Thyroid gland (tissue), 4 donors: ENCODE measurements around the gene SH2D1B.

ENCODE experiments used
- POLR2A ChIP-seq, 2 donors: fragments of 450-650 bp; IDR thresholded peaks; one replicate each; pipeline ENCODE4 v1.6.1; 2017; ENCODE audit warnings: antibody characterized with exemption in 2 of 2, mild to moderate bottlenecking in 2 of 2, moderate library complexity in 1 of 2
- TF ChIP-seq, protein P1 (sequence below), 6 experiments: fragments of 200-600 bp in 3 of 6; fragments of 450-650 bp in 3 of 6; sonication (generic) in 3 of 6; IDR thresholded peaks; one replicate each; pipeline ENCODE4 v1.5.1; 2016 to 2019; ENCODE audit warnings: antibody characterized with exemption in 6 of 6, mild to moderate bottlenecking in 2 of 6, inconsistent platforms in 1 of 6, moderate library complexity in 1 of 6

DNA sequence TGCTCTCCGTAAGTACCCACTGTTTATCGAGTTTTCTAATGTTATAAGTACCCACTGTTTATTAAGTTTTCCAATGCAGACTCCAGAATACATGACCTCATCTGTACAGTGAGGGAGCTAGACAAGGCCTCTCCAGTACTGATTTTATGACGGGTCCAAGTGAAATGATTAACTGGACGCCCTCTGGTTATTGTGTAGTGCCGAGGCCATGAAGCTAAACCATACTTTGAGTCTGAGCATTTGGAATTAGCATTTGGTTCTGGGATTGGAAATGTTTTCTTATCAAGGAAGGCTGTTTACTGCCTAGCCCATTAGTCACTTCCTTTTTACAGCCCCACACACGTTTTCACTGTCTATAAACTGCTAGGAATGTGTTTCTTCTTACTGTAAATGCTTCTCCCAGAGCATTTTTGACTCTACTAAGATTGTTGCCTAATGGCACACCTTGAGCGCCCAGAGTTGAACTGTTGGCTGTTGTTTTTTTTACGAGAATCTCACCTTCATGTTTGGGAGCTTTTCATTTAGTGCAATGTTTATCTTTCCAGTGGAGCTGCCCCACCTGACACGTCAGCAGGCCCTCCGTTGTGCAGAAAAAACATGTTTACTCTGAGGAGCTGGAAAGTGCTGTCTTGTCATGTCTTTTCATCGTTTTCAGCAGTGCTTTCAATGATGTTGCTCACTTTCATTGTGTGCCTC is 62.2 kb downstream of the SH2D1B start:
- TF ChIP-seq, protein P1, sequence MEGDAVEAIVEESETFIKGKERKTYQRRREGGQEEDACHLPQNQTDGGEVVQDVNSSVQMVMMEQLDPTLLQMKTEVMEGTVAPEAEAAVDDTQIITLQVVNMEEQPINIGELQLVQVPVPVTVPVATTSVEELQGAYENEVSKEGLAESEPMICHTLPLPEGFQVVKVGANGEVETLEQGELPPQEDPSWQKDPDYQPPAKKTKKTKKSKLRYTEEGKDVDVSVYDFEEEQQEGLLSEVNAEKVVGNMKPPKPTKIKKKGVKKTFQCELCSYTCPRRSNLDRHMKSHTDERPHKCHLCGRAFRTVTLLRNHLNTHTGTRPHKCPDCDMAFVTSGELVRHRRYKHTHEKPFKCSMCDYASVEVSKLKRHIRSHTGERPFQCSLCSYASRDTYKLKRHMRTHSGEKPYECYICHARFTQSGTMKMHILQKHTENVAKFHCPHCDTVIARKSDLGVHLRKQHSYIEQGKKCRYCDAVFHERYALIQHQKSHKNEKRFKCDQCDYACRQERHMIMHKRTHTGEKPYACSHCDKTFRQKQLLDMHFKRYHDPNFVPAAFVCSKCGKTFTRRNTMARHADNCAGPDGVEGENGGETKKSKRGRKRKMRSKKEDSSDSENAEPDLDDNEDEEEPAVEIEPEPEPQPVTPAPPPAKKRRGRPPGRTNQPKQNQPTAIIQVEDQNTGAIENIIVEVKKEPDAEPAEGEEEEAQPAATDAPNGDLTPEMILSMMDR (IDR thresholded peaks at IDR 0.05) = no peak
- TF ChIP-seq POLR2A (IDR thresholded peaks at IDR 0.05) = no peak
